PFSK-1 (cell line): ENCODE data around the gene PPP1R14B.

Source experiments
- FOXP2 ChIP-seq: optimal IDR thresholded peaks from 2 replicates; pipeline ENCODE3; 2011; ENCODE audit warnings: borderline replicate concordance, control low read depth, inconsistent platforms; ENCODE audit not compliant: insufficient read depth; ENCODE audit errors: extremely low read length, extremely low read depth
- POLR2AphosphoS5 ChIP-seq: IDR thresholded peaks from 2 replicates; pipeline ENCODE4 v1.6.1; 2012; ENCODE audit warnings: low read depth, mild to moderate bottlenecking, control low read depth, low read length, moderate library complexity
- SIN3A ChIP-seq: IDR thresholded peaks from 2 replicates; pipeline ENCODE4 v1.6.1; 2012; ENCODE audit warnings: mild to moderate bottlenecking, low read length, moderate library complexity, borderline replicate concordance; ENCODE audit not compliant: insufficient read depth
- TAF1 ChIP-seq: IDR thresholded peaks from 2 replicates; pipeline ENCODE4 v1.6.1; 2012; ENCODE audit warnings: low read length, control low read depth, borderline replicate concordance; ENCODE audit not compliant: insufficient read depth
- TF ChIP-seq, protein P1 (sequence below), 2 experiments: IDR thresholded peaks; 2 replicates each; pipeline versions ENCODE4 v1.6.1 to v1.8.0; 2011 to 2012; ENCODE audit warnings: low read depth in 2 of 2, low read length in 2 of 2, control low read depth in 1 of 2, inconsistent platforms in 1 of 2, mild to moderate bottlenecking in 1 of 2, moderate library complexity in 1 of 2; ENCODE audit not compliant: insufficient read depth in 1 of 2

PPP1R14B gene

GRCh38 chr11:64229090-64229743, 17.5 kb downstream of the PPP1R14B start:
- TF ChIP-seq POLR2AphosphoS5 (no peak; the same call in 1 of the 2 replicates), FOXP2 (no peak), TAF1 (no peak), SIN3A (no peak)
- TF ChIP-seq, protein P1, sequence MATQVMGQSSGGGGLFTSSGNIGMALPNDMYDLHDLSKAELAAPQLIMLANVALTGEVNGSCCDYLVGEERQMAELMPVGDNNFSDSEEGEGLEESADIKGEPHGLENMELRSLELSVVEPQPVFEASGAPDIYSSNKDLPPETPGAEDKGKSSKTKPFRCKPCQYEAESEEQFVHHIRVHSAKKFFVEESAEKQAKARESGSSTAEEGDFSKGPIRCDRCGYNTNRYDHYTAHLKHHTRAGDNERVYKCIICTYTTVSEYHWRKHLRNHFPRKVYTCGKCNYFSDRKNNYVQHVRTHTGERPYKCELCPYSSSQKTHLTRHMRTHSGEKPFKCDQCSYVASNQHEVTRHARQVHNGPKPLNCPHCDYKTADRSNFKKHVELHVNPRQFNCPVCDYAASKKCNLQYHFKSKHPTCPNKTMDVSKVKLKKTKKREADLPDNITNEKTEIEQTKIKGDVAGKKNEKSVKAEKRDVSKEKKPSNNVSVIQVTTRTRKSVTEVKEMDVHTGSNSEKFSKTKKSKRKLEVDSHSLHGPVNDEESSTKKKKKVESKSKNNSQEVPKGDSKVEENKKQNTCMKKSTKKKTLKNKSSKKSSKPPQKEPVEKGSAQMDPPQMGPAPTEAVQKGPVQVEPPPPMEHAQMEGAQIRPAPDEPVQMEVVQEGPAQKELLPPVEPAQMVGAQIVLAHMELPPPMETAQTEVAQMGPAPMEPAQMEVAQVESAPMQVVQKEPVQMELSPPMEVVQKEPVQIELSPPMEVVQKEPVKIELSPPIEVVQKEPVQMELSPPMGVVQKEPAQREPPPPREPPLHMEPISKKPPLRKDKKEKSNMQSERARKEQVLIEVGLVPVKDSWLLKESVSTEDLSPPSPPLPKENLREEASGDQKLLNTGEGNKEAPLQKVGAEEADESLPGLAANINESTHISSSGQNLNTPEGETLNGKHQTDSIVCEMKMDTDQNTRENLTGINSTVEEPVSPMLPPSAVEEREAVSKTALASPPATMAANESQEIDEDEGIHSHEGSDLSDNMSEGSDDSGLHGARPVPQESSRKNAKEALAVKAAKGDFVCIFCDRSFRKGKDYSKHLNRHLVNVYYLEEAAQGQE (IDR thresholded peaks at IDR 0.05; ENCODE audit: insufficient read depth in 1 of 2, low read depth in 2 of 2, low read length in 2 of 2), result no peak

DNA sequence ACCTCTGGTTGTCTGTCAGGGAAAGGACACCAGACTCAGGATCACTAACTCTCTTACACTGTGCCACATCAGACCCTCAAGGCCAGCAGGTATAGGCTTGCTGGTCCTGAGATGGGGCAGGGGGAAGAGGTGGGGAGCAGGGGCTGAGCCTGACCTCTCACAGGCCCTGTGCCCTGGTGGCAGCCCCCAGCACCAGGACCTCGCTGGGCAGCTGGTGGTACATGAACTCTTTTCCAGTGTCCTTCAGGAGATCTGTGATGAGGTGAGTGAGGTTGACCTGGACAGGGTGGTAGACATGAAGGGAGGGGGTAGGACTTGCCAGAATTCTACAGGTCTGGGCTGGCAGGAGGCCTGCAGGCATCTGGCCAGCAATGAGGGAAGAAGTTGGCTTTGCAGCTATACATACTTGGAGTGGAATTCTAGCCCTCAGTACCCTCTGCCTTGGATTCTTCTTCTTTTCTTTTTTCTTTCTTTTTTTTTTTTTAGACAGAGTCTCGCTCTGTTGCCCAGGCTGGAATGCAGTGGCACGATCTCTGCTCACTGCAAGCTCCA, 19.3 kb downstream of the PPP1R14B start:
- TF ChIP-seq FOXP2 (no peak), SIN3A (no peak), TAF1 (no peak), POLR2AphosphoS5 (no peak)
- TF ChIP-seq, protein P1 (IDR thresholded peaks at IDR 0.05; ENCODE audit: insufficient read depth in 1 of 2, low read depth in 2 of 2, low read length in 2 of 2), result no peak

DNA sequence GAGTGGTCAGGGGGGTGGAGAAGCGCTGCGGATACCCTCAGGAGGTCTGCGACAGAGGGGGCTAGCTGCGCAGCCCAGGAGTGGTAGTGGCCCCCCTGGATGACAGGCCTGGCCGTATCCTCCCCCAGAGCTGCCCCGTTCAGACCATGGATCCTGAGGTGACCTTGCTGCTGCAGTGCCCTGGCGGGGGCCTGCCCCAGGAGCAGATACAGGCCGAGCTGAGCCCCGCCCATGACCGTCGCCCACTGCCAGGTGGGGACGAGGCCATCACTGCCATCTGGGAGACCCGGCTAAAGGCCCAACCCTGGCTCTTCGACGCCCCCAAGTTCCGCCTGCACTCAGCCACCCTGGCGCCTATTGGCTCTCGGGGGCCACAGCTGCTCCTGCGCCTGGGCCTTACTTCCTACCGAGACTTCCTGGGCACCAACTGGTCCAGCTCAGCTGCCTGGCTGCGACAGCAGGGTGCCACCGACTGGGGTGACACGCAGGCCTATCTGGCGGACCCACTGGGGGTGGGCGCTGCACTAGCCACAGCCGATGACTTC, 20.2 kb downstream of the PPP1R14B start:
- TF ChIP-seq FOXP2, result no peak
- TF ChIP-seq TAF1, result no peak

DNA sequence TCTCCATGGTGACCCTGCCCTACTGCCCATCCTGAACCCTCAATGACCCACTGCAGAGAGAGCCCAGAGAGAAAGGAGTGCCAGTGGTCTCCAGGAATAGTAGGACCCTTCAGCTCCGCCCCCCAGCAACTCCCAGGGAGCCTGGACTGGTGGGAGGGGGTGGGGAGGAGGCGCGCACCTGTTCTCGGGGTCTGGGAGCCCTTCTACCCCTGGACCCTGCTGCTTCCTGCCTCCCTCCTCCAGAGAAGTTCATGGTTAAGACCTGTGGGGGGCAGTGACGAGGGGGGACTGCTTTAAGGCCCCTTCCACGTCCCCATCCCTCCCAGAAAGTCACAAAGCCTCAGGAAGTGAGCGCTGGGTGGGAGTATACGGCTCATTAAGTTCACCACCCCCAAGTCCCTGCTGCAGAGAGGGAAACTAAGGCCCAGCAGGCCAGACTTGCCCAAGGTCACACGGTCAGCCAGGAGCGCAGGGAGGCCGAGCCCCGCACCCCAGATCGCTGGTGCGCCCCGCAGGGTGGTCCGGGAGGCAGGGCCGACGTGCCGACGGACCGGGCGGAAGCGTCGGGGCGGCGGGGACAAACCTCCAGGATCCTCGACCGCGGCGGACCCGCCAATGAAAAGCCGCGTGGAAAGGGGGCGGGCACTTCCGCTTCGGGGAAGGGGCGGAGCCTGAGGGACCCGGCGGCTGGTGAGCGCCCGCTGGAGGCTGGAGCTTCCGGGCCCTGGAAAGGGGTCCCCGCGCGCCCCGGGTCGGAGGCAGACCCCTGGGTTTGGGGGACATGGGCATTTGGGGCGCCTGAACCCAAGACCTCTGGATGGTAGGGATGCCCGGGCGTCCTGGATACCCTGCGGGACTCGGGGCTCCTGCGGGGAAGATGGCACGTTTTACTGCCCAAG, 20.9 kb downstream of the PPP1R14B start, which contains the start of the genes NUDT22 and TRPT1:
Gene NUDT22 (plus strand): TSS at position 667 of the 899 bp plus-strand sequence. CDS start 379 bp downstream, outside the sequence.
Gene TRPT1 (minus strand): TSS at position 579 of the 899 bp plus-strand sequence. CDS start 326 bp downstream, at position 253.
- TF ChIP-seq FOXP2 (no peak), SIN3A (0 out of 2 replicates have a peak, but pooled peaks have one; percentile 12), POLR2AphosphoS5 (peak; percentile 77; the same call in 1 of the 2 replicates), TAF1 (peak; percentile 71; the same call in 1 of the 2 replicates)

DNA sequence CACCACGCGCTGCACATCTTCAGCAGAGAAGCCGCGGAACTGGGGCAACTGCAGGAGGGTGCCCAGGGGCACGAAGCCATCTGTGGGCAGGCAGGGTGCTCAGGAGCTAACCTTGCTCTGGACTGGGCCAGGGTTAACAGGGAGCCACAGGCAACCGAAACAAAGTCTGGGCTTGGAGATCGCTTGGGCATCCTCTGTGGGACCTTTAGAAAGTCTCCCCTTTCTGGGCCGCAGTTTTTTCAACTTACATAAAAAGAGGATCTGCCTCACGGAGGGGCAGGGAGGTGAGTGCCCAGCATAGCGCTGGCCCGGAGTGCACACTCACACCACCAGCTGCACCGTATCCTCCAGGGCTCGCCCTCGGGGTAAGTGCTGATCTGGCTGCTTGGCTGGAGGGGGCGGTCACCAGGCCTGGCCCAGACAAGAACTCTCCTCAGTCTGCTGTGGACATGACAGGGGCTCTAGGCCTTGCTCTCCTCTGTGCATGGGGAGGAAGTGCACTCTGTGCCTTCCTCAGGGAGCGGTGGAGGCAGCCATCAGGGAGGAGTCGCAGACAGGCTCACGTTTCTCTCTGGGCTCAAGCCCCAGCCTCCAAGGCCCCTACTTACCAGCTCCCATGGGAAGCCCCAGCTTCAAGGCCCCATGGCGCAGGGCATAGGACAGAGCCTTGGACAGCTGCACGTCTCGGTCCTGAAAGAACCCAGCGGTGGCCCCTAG, 21.7 kb downstream of the PPP1R14B start:
- TF ChIP-seq TAF1, result no peak
- no peak for TF ChIP-seq FOXP2
- TF ChIP-seq POLR2AphosphoS5, result no peak
- TF ChIP-seq, protein P1 (IDR thresholded peaks at IDR 0.05; ENCODE audit: insufficient read depth in 1 of 2, low read depth in 2 of 2, low read length in 2 of 2), result no peak
- no peak for TF ChIP-seq SIN3A
